HG02588 (cell line): ENCODE measurements around the gene WNK1.
"Not testable (repeated sequence)": the region's sequence is repeated elsewhere in the genome, so short reads cannot be mapped to it uniquely, and the experiment has no call there.

ENCODE experiments used
- ATAC-seq: cut with Tn5 transposase; IDR thresholded peaks from one replicate; pipeline ENCODE4 v1.9.1; 2021; ENCODE audit warnings: mild to moderate bottlenecking, moderate library complexity; ENCODE audit not compliant: unreplicated experiment

Gene WNK1

GRCh38 chr12:905261-906031, 153.1 kb downstream of the WNK1 start:
- ATAC-seq, result no peak

DNA sequence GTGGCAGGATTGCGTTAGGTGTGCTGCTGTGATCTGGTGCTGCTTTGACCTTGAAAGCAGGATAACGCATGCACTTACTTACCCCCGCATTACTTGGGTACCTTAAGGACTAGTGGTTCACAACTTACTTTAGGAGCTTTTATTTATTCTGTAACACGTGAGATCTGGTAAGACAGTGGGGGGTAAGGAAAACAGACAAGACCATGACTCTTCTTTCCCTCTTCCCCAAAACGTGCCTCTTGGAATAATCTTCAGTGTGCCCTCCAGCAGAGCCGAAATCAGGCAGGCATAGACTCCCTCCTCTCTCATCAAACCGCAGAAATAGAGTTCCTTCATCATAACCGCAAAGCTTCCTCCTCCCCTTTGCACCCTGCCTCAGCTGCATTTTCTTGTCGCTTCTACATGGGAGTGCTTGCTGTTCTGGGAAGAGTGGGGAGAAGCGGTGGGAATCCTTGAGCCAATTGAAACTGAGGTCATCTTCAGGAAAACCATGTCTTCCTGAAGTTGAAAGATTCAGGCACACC, 153.7 kb downstream of the WNK1 start:
- no peak for ATAC-seq

GRCh38 chr12:907413-908185, 155.2 kb downstream of the WNK1 start:
- ATAC-seq, result no peak

- no peak for ATAC-seq
These were observed 157.5 kb downstream of the WNK1 start for GRCh38 chr12:909861-910260.

GRCh38 chr12:910416-910815, 158.0 kb downstream of the WNK1 start:
- ATAC-seq, result no peak

DNA sequence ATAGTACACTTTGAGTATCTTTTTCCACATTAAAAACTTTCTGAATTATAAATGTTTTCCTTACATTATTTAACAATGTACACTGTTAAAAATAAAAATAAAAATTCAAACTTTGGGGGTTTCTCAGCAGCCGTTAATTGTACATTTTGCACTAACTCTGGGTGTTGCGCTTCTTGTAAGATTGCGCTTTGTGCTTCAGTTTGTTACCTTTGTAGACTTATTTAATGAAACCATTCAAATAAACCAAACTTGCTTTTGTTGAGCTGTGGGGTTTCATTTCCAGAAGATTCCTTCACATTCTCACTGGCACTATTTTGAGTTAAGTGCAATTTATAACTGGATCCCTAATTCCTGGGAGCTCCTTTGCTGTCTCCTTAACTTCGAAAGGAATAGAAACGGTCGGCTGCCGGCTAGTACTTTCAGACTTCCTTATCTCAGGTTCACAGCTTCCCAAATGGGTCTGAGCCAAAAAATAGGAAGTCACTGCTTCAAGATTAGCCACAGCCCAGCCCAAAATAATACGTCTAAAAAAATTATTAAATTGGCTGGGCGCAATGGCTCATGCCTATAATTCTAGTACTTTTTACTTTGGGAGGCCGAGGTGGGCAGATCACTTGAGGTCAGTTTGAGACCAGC, 158.9 kb downstream of the WNK1 start:
- no peak for ATAC-seq

DNA sequence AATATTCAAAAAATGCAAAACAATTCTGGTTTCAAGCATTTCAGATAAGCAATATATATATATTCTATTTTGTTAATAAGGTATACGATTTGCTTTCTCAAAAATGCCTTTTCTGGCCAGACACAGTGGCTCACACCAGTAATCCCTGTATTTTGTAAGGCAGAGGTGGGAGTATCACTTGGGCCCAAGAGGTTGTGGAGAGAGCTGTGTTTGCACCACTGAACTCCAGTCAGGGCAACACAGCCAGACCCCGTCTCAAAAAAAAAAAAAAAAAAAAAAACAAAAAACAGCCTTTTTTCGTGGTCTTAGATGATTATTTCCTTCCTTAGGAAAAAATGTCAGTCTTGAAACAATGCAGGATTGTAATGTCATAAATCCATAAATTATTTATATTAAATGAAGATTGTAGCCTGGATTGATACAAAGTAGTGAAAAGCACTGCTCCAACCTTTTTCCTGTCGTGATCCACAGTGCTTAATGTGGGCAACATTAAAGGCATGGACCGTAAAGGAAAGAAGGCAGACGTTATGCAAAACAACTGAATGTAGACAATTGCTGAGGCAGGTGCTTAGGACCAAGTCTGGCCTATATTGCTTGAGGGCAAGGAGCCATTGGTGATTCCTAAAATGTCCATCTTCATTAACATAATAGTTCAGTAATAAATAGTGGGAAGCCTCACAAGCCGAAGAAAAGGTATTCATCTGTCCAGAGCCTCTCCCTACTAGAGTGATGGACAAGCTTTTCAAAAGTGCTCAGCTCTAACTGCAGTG, 160.3 kb downstream of the WNK1 start:
- no peak for ATAC-seq

DNA sequence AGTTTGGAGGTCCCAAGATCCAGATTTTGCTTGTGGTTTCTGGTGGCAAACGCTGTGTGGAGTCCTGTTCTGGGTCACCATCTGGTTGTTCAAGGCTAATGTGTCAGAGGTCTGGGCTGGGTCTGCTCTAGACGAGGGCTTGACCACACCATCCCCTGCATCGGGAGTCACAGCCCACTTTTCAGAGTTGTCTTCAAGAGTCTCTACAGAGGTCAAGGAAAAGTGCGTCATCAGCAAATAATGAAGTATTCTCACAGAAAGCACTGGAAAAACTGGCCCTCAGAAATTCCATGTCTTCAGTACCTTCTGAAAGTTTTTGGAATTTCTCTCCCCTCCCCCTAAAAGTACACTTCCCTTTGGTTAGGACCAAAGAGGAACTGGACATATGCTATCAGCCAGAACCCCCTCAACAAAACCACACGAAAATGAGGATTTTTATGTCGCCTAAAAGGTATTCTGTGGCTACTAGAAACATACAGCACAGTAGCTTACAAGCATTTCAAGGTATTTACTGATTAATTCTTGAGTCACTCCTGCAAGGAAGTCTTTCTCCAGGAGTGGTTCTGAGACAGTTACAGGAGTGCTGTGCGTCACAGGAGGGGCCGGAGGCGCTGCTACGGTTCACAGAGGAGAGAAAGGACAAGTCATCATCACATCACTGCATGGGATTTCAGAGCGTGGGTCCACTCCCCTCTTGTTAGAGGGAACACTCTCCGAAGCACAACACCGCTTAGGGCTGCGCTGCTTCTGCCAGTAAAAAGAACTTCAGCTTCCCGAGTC, 161.7 kb downstream of the WNK1 start:
- ATAC-seq, result no peak

- ATAC-seq, result no peak
These were observed 162.7 kb downstream of the WNK1 start for GRCh38 chr12:915090-915489.

GRCh38 chr12:916240-916639, 163.9 kb downstream of the WNK1 start:
- ATAC-seq, result no peak

GRCh38 chr12:916712-917445, 164.5 kb downstream of the WNK1 start:
- ATAC-seq, result no peak

GRCh38 chr12:920676-921075, 168.3 kb downstream of the WNK1 start:
- no peak for ATAC-seq

- ATAC-seq, result no peak
These were observed 169.9 kb downstream of the WNK1 start for GRCh38 chr12:922285-922684.

GRCh38 chr12:926641-927040, 174.3 kb downstream of the WNK1 start:
- ATAC-seq, result no peak

- no peak for ATAC-seq
These were observed 178.7 kb downstream of the WNK1 start for GRCh38 chr12:931060-931459.

DNA sequence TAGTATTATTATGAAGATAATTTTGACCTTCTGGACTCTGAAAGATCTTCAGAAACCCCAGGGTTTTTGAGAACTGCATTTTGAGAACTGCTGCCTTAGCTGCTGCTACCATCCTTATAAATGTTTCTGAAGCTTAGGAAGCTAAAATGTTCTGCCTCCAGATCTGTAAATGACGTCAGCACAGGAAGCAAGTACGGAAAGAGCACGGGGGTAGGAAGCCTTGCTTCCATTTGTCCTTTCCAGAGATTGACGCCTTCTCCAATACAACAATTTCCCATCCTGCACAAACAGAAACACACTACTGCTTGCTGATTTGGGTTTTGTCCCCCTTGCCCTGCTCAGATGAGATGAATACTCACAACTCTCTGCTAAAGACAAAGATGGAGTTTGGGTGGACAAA, 179.2 kb downstream of the WNK1 start:
- ATAC-seq, result no peak

- not testable (repeated sequence) for ATAC-seq
These were observed 183.5 kb downstream of the WNK1 start for GRCh38 chr12:935891-936290.

- ATAC-seq, result no peak
These were observed 184.3 kb downstream of the WNK1 start for GRCh38 chr12:936377-937345.
